Middle frontal gyrus (tissue), 1 donor: ENCODE measurements around the gene SLCO4C1.

ENCODE experiments used
- DNase-seq: peaks from one replicate; pipeline ENCODE4 v3.0.0-alpha.2; 2015; ENCODE audit warnings: low spot score; ENCODE audit errors: extremely low spot score

The SLCO4C1 gene

GRCh38 chr5:102277144-102277543 lies 18.9 kb downstream of the SLCO4C1 start:
- DNase-seq = no peak

- no peak for DNase-seq
Observed at GRCh38 chr5:102271759-102272158, 24.3 kb downstream of the SLCO4C1 start.

- no peak for DNase-seq
Observed at GRCh38 chr5:102270036-102270435, 26.0 kb downstream of the SLCO4C1 start.

GRCh38 chr5:102262688-102263087 lies 33.4 kb downstream of the SLCO4C1 start:
- no peak for DNase-seq

- DNase-seq = no peak
Observed at GRCh38 chr5:102249381-102249780, 46.7 kb downstream of the SLCO4C1 start.

GRCh38 chr5:102243213-102243612 lies 52.9 kb downstream of the SLCO4C1 start:
- DNase-seq = no peak

- DNase-seq = no peak
Observed at GRCh38 chr5:102241809-102242421, 54.2 kb downstream of the SLCO4C1 start.

GRCh38 chr5:102231693-102232619 lies 64.1 kb downstream of the SLCO4C1 start:
- no peak for DNase-seq

GRCh38 chr5:102229685-102230084 lies 66.4 kb downstream of the SLCO4C1 start:
- DNase-seq = no peak

GRCh38 chr5:102226321-102226720 lies 69.8 kb downstream of the SLCO4C1 start:
- no peak for DNase-seq

- DNase-seq = no peak
Observed at GRCh38 chr5:102223542-102224477, 72.3 kb downstream of the SLCO4C1 start.

- no peak for DNase-seq
Observed at GRCh38 chr5:102222772-102223171, 73.3 kb downstream of the SLCO4C1 start.

- DNase-seq = no peak
Observed at GRCh38 chr5:102221949-102222348, 74.1 kb downstream of the SLCO4C1 start.

GRCh38 chr5:102218159-102218558 lies 77.9 kb downstream of the SLCO4C1 start:
- DNase-seq = no peak

- no peak for DNase-seq
Observed at GRCh38 chr5:102216678-102217077, 79.4 kb downstream of the SLCO4C1 start.

GRCh38 chr5:102211165-102211564 lies 84.9 kb downstream of the SLCO4C1 start:
- DNase-seq = no peak

GRCh38 chr5:102200861-102201260 lies 95.2 kb downstream of the SLCO4C1 start:
- no peak for DNase-seq

GRCh38 chr5:102196481-102196880 lies 99.6 kb downstream of the SLCO4C1 start:
- no peak for DNase-seq
